GM12878 (cell line): ENCODE results near the gene DNAJC5G. TPM values are rescaled to one million over a fixed set of nuclear protein-coding genes. Genes with fewer than 3 reads are reported as not detected.

Experiments used
- ATAC-seq: fragments of 200-7000 bp; cut with Tn5 transposase; 3 replicates; pipeline ENCODE4 v1.9.1; 2020; ENCODE audit warnings: mild to moderate bottlenecking, moderate library complexity
- BruUV-seq: library from RNA; stranded (reverse); fragments of 400-500 nt; replicated peaks from 2 replicates; lab custom pipeline; 2021; lab: Mats Ljungman, UMichigan
- CTCF ChIA-PET: fragments of 300-600 bp; sonication (Branson Sonifier 250); formaldehyde crosslinking; extraction: SDS; loops from one replicate; lab custom pipeline; 2021; ENCODE audit warnings: inconsistent platforms; lab: Yijun Ruan, JAX
- POLR2A ChIA-PET: fragments of 350-600 bp; formaldehyde crosslinking; extraction: SDS; loops from one replicate; lab custom pipeline; 2021; ENCODE audit warnings: inconsistent platforms; lab: Charles Lee
- RAD21 ChIA-PET: fragments of 300-600 bp; sonication (Branson Sonifier 250); formaldehyde crosslinking; loops from one replicate; lab custom pipeline; 2023; ENCODE audit warnings: antibody characterized with exemption; ENCODE audit not compliant: unreplicated experiment; lab: Charles Lee
- SMC1A ChIA-PET: fragments of 300-600 bp; sonication (Branson Sonifier 250); formaldehyde crosslinking; loops from one replicate; lab custom pipeline; 2023; ENCODE audit not compliant: unreplicated experiment, uncharacterized antibody; lab: Charles Lee
- DNase-seq: peaks from one replicate; pipeline ENCODE4 v3.0.0-alpha.2; 2011; ENCODE audit warnings: low read depth, low spot score
- FAIRE-seq: peaks from 3 replicates; lab custom pipeline; 2011; peaks lifted over from hg19 to GRCh38; lab: Jason Lieb, UNC
- H2AFZ ChIP-seq: 2 replicates; pipeline ENCODE4 v1.6.0; 2011; ENCODE audit warnings: low read depth, low read length, control low read depth; ENCODE audit not compliant: control insufficient read depth
- H3K27ac ChIP-seq: 2 replicates; pipeline ENCODE4 v1.5.1; 2011; ENCODE audit warnings: control low read depth; ENCODE audit not compliant: control insufficient read depth, insufficient read depth
- H3K27me3 ChIP-seq, 2 experiments: replicated peaks in 1 of 2; 2 replicates each; pipeline versions ENCODE4 v1.6.0 to v1.6.1; 2011; ENCODE audit warnings: low read length in 1 of 2; ENCODE audit not compliant: control insufficient read depth in 2 of 2, insufficient read depth in 2 of 2
- H3K36me3 ChIP-seq, 2 experiments: 2 replicates each; pipeline ENCODE4 v1.5.1; 2011; ENCODE audit warnings: low read length in 1 of 2; ENCODE audit not compliant: control insufficient read depth in 2 of 2, insufficient read depth in 2 of 2
- H3K4me1 ChIP-seq: 2 replicates; pipeline ENCODE4 v1.6.1; 2011; ENCODE audit warnings: mild to moderate bottlenecking, low read length, moderate library complexity, mixed read lengths; ENCODE audit not compliant: control insufficient read depth, insufficient read depth
- H3K4me2 ChIP-seq: 2 replicates; pipeline ENCODE4 v1.6.0; 2011; ENCODE audit warnings: control low read depth; ENCODE audit not compliant: control insufficient read depth, insufficient read depth
- H3K4me3 ChIP-seq: fragments of 200-600 bp; sonication (generic); 2 replicates; pipeline ENCODE4 v1.5.1; 2016
- H3K79me2 ChIP-seq: 2 replicates; pipeline ENCODE4 v1.6.0; 2011; ENCODE audit warnings: low read length; ENCODE audit not compliant: control insufficient read depth, insufficient read depth
- H3K9ac ChIP-seq: 2 replicates; pipeline ENCODE4 v1.8.0; 2011; ENCODE audit warnings: low read length, control low read depth, mixed read lengths; ENCODE audit not compliant: control insufficient read depth, insufficient read depth
- H3K9me3 ChIP-seq: replicated peaks from 3 replicates; pipeline ENCODE4 v1.5.1; 2011; ENCODE audit warnings: mild to moderate bottlenecking, low read length; ENCODE audit not compliant: control insufficient read depth, insufficient read depth
- H4K20me1 ChIP-seq: 2 replicates; pipeline ENCODE4 v1.6.0; 2011; ENCODE audit not compliant: control insufficient read depth, insufficient read depth
- CHD2 ChIP-seq: IDR thresholded peaks from 2 replicates; pipeline ENCODE4 v1.6.1; 2011; ENCODE audit warnings: low read depth, low read length, improper control_type of control experiment, borderline replicate concordance
- RB1 ChIP-seq: fragments of 450-650 bp; formaldehyde crosslinking; IDR thresholded peaks from 2 replicates; pipeline ENCODE4 v1.6.1; 2017; ENCODE audit warnings: mild to moderate bottlenecking, borderline replicate concordance
- WGBS: methylation state at CpG from one replicate; pipeline ENCODE4 v1.1.6; 2016; ENCODE audit warnings: low lambda C conversion rate; ENCODE audit not compliant: insufficient replicate concordance, insufficient coverage; ENCODE audit errors: missing lambda C conversion rate; 5-methylcytosine and 5-hydroxymethylcytosine counted together
- in situ Hi-C: fragments of 300-500 bp; cut with MboI; formaldehyde crosslinking; loops from 9 replicates; pipeline ENCODE4 v1.14.3; 2018; ENCODE audit warnings: mixed read lengths
- intact Hi-C: fragments of 100-400 bp; cut with micrococcal nuclease; formaldehyde crosslinking; loops from one replicate; pipeline ENCODE4 v1.14.2; 2022; ENCODE audit not compliant: unreplicated experiment
- polyA plus RNA-seq, 11 experiments: library from polyadenylated mRNA; depleted of rRNA in 4 of 11; unstranded in 6 of 11; stranded (reverse) in 5 of 11; fragments of >200 nt; fragmentation: Nextera tagmentation in 4 of 11; fragmentation: Illumina TruSeq in 1 of 11; extraction: Ambion mirVana in 4 of 11; extraction: Trizol in 1 of 11; gene quantifications; 1 replicate in 1 of 11; 2 replicates in 10 of 11; pipeline versions ENCODE4 v1.2.1 to v1.2.3, GENCODE V29; 2011 to 2016; ENCODE audit warnings: inconsistent platforms in 2 of 11, missing spikeins in 2 of 11, low read depth in 1 of 11
- total RNA-seq, 4 experiments: library from RNA; depleted of rRNA in 3 of 4; stranded (reverse); fragments of >200 nt in 3 of 4; fragmentation: Illumina TruSeq in 1 of 4; extraction: Trizol in 1 of 4; gene quantifications; 2 replicates each; pipeline versions ENCODE4 v1.2.1 to v1.2.3, GENCODE V29; 2013 to 2021
- TF ChIP-seq, protein P1 (sequence below): fragments of 450-650 bp; IDR thresholded peaks from 2 replicates; pipeline ENCODE4 v1.6.1; 2017; ENCODE audit warnings: borderline replicate concordance
- TF ChIP-seq, protein P2 (sequence below): fragments of 450-650 bp; formaldehyde crosslinking; IDR thresholded peaks from 2 replicates; pipeline ENCODE4 v1.4.0; 2022; ENCODE audit warnings: mild to moderate bottlenecking, moderate library complexity

The DNAJC5G gene
- total and polyA plus RNA-seq, 10 of the 15 experiments (the other 5 are each of a cell fraction or from before 2014, with no cell fraction given) = not detected

DNA sequence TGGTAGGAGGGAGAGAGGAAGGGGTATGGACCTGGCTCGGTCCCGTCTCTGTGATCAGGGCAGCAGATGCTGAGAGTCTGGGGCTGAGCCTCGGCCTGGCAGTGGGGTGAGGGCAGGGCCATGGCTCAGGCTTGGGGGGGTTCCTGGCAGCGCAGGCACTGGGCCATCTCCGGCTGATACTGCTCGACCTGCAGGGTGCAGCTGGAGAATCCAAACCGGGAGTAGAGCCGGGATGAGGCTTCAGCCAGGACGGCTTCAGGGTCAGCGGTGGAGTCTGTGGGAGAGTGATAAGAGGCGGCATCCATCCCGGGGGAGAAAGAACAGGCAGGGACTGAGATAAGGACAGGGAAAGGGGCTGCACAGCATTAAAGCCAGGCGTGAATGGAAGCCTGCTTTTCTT lies 20.0 kb upstream of the DNAJC5G start:
- ChIA-PET CTCF (interaction anchor here (0.6 to 1.6 kb wide), 3 partner anchors 12 to 63 kb away, joined by 3 to 4 read pairs (median 3); no protein-coding TSS in a partner anchor), SMC1A (interaction anchor here (0.9 kb wide), 1 partner anchor 80 kb away, joined by 3 read pairs; no protein-coding TSS in a partner anchor), RAD21 (no interaction called here), POLR2A (no interaction called here)
- FAIRE-seq = no peak
- no peak overlapping the region for H3K9ac ChIP-seq
- in situ Hi-C loops = no loop called here
- BruUV-seq = no TSS peak
- intact Hi-C loops = no loop called here
- H3K9me3 ChIP-seq = no peaks in the 10 kb centered on the region
- H2AFZ ChIP-seq = no peak overlapping the region
- no peak overlapping the region for H3K27ac ChIP-seq
- H3K79me2 ChIP-seq = no peaks in the 10 kb centered on the region
- peaks cover 2 to 9% of the 10 kb centered on the region in 2 experiments; a peak in 3 of 4 replicates for H3K27me3 ChIP-seq
- H3K4me3 ChIP-seq = no peak overlapping the region
- WGBS = 26% methylated on average over 13 of the region's 13 CpGs
- H4K20me1 ChIP-seq = no peaks in the 10 kb centered on the region
- H3K36me3 ChIP-seq = no peaks in the 10 kb centered on the region
- no peaks in the 10 kb centered on the region for H3K4me1 ChIP-seq
- no peak overlapping the region for H3K4me2 ChIP-seq
- ATAC-seq = no peak; the same call in 2 of the 3 replicates
- TF ChIP-seq, protein P1, sequence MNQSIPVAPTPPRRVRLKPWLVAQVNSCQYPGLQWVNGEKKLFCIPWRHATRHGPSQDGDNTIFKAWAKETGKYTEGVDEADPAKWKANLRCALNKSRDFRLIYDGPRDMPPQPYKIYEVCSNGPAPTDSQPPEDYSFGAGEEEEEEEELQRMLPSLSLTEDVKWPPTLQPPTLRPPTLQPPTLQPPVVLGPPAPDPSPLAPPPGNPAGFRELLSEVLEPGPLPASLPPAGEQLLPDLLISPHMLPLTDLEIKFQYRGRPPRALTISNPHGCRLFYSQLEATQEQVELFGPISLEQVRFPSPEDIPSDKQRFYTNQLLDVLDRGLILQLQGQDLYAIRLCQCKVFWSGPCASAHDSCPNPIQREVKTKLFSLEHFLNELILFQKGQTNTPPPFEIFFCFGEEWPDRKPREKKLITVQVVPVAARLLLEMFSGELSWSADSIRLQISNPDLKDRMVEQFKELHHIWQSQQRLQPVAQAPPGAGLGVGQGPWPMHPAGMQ = no peak
- TF ChIP-seq RB1 = no peak
- TF ChIP-seq, protein P2, sequence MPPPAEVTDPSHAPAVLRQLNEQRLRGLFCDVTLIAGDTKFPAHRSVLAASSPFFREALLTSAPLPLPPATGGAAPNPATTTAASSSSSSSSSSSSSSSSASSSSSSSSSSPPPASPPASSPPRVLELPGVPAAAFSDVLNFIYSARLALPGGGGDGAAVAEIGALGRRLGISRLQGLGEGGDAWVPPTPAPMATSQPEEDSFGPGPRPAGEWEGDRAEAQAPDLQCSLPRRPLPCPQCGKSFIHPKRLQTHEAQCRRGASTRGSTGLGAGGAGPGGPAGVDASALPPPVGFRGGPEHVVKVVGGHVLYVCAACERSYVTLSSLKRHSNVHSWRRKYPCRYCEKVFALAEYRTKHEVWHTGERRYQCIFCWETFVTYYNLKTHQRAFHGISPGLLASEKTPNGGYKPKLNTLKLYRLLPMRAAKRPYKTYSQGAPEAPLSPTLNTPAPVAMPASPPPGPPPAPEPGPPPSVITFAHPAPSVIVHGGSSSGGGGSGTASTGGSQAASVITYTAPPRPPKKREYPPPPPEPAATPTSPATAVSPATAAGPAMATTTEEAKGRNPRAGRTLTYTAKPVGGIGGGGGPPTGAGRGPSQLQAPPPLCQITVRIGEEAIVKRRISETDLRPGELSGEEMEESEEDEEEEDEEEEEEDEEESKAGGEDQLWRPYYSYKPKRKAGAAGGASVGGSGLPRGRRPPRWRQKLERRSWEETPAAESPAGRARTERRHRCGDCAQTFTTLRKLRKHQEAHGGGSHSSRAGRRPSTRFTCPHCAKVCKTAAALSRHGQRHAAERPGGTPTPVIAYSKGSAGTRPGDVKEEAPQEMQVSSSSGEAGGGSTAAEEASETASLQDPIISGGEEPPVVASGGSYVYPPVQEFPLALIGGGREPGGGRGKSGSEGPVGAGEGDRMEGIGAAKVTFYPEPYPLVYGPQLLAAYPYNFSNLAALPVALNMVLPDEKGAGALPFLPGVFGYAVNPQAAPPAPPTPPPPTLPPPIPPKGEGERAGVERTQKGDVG (CRISPR knock-in tag) = no peak
- TF ChIP-seq CHD2 = no peak
- no peak for DNase-seq
